ENCODE data around the gene GABBR2. TPM values are rescaled to one million over a fixed set of nuclear protein-coding genes. Genes with fewer than 3 reads are reported as not detected.

Gene GABBR2
- total and polyA plus RNA-seq, 9 of the 15 experiments (the other 6 are each of a cell fraction or from before 2014, with no cell fraction given), result 0.15 to 1.9 (median 0.32) TPM

GRCh38 chr9:98367923-98368322, 340.8 kb downstream of the GABBR2 start:
- Histone ChIP-seq H3K27me3 (ENCODE audit: control insufficient read depth in 2 of 2, insufficient read depth in 2 of 2, low read length in 2 of 2) (no peaks in the 10 kb centered on the region), H3K9ac (ENCODE audit: insufficient read depth in 1 of 2, low read depth in 2 of 2, low read length in 2 of 2) (no peak overlapping the region), H3K4me1 (replicated peaks in 1 of 2; ENCODE audit: control insufficient read depth in 2 of 2, insufficient read depth in 2 of 2, low read length in 2 of 2) (peaks cover 19 to 22% of the 10 kb centered on the region in 2 experiments), H3K27ac (ENCODE audit: extremely low read depth, low read depth, low read length) (peak overlapping the region; percentile 73), H3K9me1 (ENCODE audit: control insufficient read depth, insufficient read depth, low read length) (no peaks in the 10 kb centered on the region), H3K4me2 (ENCODE audit: insufficient read depth, low read length) (peak overlapping the region; percentile 39; the same call in 1 of the 2 replicates), H3K4me3 (no peak overlapping the region), H3K9me3 (replicated peaks; ENCODE audit: control insufficient read depth, insufficient read depth, low read depth, low read length) (peaks cover 20% of the 10 kb centered on the region), H3K79me2 (ENCODE audit: control insufficient read depth, insufficient read depth, low read length) (no peaks in the 10 kb centered on the region), H3K36me3 (ENCODE audit: control insufficient read depth, insufficient read depth, low read length) (no peaks in the 10 kb centered on the region), H4K20me1 (replicated peaks; ENCODE audit: control insufficient read depth, insufficient read depth, low read length) (no peaks in the 10 kb centered on the region), H2AFZ (ENCODE audit: low read depth, low read length) (peak overlapping the region; percentile 64; the same call in 1 of the 2 replicates)
- ChIA-PET CTCF (ENCODE audit: low intra/inter-chr PET ratio) (no interaction called here), POLR2A (no interaction called here)
- FAIRE-seq (peak; percentile 11), ATAC-seq (peak; percentile 26), DNase-seq (ENCODE audit: extremely low read depth in 1 of 4, low spot score in 3 of 4) (peak in 3 of 4 experiments; percentile 23 to 50 (median 38))
- in situ Hi-C loops (cut with MboI) (no loop called here), intact Hi-C loops (cut with micrococcal nuclease) (loop anchor here (5.0 kb wide), 1 partner anchor 161 kb away; no protein-coding TSS in a partner anchor)
- TF ChIP-seq TAF7 (tag; IDR thresholded peaks at IDR 0.05) (0 out of 2 replicates have a peak, but pooled peaks have one; percentile 10), SNRNP70 (optimal IDR thresholded peaks at IDR 0.05; ENCODE audit: low read depth, low read length) (no peak), CREB5 (CRISPR knock-in tag; IDR thresholded peaks at IDR 0.05) (no peak), NCOA2 (IDR thresholded peaks at IDR 0.05; ENCODE audit: partially characterized antibody in 2 of 2) (peak in 1 of 2 experiments; percentile 1), CREB1 (IDR thresholded peaks at IDR 0.05) (peak; percentile 88), CREB1 (CRISPR knock-in tag; IDR thresholded peaks at IDR 0.05) (peak; percentile 68), LARP7 (IDR thresholded peaks at IDR 0.05) (peak; percentile 42; the same call in 1 of the 2 replicates), ZBTB17 (CRISPR knock-in tag; IDR thresholded peaks at IDR 0.05) (no peak), KHSRP (IDR thresholded peaks at IDR 0.05) (peak; percentile 25; the same call in 1 of the 2 replicates), ATF1 (CRISPR knock-in tag; IDR thresholded peaks at IDR 0.05) (no peak), ATF1 (tag; IDR thresholded peaks at IDR 0.05) (peak; percentile 69), GABPB1 (CRISPR knock-in tag; IDR thresholded peaks at IDR 0.05) (peak; percentile 10; the same call in 1 of the 2 replicates), AFF4 (CRISPR knock-in tag; IDR thresholded peaks at IDR 0.05) (no peak), ZSCAN32 (CRISPR knock-in tag; IDR thresholded peaks at IDR 0.05) (no peak), ZNF165 (CRISPR knock-in tag; IDR thresholded peaks at IDR 0.05; ENCODE audit: borderline replicate concordance) (no peak), CREM (IDR thresholded peaks at IDR 0.05; ENCODE audit: low read depth) (peak; percentile 84), NELFE (IDR thresholded peaks at IDR 0.05; ENCODE audit: insufficient read depth, insufficient read length) (no peak)
- WGBS (ENCODE audit: insufficient coverage, low coverage, missing lambda C conversion rate), result 24% methylated on average over 5 of the region's 5 CpGs
- no TSS peak for BruUV-seq (replicated peaks)

Measured in K562 (cell line).